HG03378 (cell line): Measurements from ENCODE around the gene SULT1A1.
"Not testable (repeated sequence)": the region's sequence is repeated elsewhere in the genome, so short reads cannot be mapped to it uniquely, and the experiment has no call there.

Experiments
- ATAC-seq: cut with Tn5 transposase; IDR thresholded peaks from one replicate; pipeline ENCODE4 v1.9.1; 2021; ENCODE audit warnings: mild to moderate bottlenecking, moderate library complexity; ENCODE audit not compliant: unreplicated experiment

SULT1A1 gene

DNA sequence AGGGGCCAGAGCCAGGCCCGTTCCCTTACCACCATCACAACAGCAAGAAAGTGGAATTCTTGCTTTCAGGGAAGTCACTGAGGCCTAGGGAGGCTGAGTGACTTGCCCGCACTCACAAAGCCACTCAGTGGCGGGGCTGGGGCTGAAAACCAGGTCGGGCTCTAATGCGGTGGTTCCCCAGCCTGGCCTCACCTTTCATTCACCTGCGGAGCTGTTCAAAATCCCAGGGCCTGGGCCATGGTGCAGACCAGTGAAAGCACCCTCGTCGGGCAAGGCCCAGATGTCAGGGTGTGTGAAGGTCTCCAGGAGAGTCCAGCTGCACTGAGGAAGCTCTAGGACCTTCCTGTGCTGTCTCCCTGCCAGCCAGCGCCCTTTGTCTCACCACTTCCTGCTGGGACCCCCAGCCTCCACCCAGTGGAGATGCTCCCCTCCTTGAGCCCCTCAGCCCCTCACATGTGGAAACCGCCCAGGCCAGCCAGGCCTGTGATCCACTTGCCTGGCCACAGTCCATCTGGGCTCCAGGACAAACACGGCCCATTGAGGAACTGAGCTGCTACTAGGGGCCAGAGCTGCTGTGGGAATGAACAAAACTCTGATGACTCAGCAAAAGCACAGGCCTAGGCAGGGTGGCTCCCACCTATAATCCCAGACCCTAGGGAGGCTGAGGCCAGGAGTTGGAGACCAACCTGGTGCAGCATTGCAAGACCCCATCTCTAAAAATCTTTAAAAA lies 812 bp downstream of the SULT1A1 start:
- not testable (repeated sequence) for ATAC-seq

DNA sequence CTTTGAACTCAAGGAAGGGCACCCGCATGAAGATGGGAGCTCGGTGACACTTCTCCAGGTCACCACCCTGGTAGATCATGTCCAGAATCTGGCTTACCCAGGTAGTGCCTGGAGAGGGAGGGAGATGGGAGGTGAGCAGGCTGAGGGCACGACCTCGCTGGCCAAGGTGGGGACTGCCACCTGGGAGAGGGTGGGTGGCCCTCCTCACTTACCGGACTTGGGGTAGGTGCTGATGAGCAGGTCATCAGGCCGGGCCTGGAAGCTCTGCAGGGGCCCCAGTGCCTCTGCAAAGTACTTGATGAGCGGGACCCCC lies 1.4 kb downstream of the SULT1A1 start:
- not testable (repeated sequence) for ATAC-seq

DNA sequence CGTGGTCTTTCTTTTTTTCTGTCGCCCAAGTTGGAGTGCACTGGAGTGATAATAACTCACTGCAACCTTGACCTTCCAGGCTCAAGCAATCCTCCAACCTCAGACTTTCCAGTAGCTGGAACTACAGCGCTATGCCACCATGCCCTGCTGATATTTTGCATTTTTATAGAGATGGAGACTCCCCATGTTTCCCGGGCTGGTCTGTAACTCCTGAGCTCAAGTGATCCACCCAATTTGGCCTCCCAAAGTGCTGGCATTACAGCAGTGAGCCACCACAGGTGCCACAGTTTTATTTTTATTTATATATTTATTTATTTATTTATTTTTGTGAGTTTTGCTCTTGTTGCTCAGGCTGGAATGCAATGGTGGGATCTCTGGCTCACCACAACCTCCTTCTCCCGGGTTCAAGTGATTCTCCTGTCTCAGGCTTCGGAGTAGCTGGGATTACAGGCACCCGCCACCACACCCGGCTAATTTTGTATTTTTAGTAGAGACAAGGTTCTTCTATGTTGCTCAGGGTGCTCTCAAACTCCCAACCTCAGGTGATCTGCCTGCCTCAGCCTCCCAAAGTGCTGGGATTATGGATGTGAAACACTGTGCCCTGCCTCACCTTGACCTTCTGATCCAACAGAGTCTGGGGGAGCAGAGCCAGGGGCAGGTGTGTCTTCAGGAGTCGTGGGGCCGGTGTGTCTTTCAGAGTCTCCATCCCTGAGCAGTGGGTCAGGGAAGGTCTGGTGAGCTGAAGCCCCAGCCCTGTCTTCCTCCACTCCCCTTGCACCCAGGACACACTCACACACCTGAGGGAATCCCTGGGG lies 2.0 kb downstream of the SULT1A1 start:
- not testable (repeated sequence) for ATAC-seq

DNA sequence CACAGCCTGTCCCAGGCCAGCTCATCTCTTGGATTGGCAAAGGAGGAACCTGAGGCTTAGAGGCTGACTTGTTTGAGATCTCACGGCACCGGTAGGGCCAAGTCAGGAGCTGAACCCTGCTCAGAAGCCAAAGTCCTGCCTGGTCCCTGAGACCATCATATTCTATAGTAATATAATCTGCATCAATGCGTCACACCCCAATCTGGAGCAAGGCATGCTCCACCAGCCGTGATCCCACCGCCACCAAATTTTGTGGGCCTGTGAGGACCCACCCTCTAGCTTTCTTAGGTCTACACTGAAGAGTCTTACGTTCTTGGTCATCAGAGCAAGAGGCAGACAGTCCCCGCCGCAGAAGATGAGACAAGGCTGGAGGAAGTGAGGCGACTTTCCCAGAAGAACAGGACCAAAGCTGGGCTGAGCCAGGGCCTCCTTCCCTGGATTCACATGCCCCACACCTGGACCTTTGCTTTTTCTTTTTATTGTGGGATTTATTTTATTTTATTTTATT lies 2.7 kb downstream of the SULT1A1 start:
- ATAC-seq: no peak

DNA sequence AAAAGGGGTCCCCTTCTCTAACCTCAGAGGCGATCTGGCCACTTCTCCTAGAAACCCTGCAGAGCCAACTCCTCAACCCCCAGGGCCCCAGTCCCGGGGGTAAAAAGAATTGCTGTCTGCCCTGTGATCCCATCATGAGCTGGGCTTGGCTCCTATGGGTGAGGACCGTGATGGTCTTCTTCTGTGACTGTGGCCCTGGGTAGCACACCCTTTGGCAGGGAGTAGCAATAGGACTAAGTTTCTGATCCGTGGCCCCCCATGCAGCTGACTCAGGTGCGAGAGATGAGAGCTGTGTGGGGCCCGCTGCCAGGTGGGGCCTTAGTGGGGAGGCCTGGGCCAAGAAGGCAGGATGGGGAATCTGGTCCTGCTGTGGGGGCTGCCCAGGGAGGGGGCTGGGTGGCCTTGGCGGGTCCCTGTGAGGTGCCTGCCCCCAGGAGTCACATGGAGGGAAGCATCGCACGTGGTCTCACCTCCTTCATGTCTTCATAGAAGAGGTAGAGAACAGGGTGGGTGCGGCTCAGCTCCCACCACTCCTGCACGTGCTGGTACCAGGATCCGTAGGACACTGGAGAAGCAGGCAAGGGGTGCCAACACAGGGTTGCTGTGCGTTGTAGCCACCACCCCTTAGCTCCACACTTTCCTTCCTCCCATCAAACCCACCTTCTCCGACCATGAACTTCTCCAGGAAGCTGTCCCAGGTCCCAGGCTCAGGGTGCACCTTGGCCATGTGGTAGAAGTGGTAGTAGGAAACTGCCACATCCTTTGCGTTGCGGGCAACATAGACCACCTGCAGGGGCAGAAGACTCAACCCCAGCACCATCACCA lies 3.3 kb downstream of the SULT1A1 start:
- ATAC-seq: no peak

DNA sequence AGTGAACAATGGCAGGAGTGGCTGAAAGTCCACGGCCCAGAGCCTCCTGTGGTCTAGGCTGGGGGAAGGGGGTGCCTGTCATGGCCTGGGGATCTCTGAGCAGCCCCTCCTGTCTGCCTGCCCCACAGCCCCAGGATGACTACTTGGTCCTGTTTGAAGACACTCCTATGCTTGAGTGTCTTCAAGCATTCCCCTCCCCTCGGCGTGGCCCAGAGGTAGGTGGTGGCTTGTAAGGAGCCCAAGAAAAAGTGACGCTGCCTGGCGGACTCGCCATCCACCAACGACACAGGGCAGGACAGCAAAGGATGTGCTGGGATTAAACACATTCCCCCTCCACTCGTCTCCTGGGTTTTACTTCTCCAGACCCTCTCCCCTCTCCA lies 5.7 kb downstream of the SULT1A1 start:
- ATAC-seq: no peak

DNA sequence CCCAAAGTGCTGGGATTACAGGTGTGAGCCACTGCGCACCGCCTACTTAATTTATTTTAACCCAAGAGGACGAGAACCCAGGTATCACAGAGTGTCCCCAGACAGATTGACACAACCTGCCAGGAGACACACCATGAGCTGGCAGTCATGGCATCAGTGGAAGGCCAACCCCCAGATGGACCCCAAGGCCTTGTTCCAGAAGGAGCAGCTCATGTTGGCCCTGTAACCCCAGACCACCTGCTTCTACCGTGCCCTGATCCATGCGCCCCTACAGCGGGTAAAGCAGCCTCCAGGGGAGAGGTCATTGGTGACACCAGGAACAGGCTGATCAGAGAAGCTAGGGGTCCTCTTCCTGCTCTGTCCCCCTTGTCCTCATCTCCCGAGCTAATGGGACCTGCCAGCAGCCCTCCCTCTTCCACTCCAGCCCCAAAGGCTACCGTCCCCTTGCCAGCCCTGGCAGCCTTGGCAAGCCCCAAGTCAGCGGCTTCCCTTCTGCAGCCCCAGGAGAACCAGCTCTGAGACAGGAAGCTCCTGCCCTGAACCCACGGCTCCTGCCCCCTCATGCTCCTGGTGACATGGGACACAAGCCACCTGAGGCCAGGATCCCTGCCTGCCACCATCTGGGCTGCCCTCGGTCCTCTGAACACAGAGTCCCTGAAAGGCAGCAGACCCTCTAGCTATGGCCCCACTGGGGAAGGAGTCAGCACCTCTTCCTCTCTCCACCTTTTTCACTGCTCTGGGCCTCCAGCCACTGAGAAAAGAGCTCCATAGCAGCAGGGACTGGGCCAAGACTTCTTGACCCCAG lies 6.3 kb downstream of the SULT1A1 start:
- ATAC-seq: no peak

DNA sequence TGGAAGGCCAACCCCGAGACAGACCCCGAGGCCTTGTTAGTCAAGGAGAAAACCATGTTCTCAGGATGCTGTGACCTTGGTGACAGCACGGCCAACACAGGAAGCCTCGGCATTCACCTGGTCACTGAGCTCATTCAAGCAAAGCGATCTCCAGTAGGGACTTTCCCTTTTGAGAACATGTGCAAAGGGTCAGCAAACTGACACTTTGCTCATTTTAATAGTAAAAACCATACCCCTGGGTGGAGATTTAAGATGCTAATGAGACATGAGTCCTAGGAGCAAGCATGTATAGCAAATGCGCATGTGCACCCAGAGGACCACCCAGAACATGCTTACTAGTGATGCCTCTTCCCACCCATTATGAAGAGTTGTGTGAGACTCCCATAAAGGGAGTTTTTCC lies 7.3 kb downstream of the SULT1A1 start:
- no peak for ATAC-seq

DNA sequence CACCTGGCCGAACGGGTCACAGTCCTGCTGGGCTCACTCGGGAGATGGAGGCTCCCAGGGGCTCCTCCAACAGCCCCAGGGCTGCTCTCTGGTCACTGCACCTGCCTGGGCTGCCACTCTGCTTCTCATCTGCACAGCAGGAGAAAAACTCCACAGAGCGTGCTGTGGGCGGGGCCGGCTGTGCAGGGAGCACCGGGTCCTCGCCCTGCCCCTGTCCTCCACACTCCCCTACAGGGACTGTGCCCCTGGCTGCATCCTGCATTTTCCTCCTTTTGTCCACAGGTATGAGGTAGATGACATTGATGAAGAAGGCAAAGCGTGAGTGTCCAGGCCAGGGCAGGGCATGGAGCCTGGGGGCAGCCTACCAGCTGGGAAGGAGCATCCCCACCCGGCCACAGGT lies 7.8 kb downstream of the SULT1A1 start:
- not testable (repeated sequence) for ATAC-seq

DNA sequence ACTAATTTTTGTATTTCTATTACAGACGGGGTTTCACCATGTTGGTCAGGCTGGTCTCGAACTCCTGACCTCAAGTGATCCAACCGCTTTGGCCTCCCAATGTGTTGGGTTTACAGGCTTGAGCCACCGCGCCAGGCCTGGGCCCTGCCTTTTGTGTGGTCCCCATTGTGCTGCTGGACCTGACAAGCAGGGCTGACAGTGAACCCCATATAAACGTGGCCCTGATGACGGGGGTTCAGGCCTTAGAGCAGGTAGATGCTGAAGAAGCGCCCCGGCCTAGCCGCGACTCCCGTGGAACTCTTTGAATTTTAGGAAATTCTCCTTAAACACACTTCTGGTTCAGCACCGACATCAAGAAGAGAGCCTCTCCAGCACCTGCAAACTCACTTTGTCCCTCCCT lies 8.3 kb downstream of the SULT1A1 start:
- not testable (repeated sequence) for ATAC-seq

DNA sequence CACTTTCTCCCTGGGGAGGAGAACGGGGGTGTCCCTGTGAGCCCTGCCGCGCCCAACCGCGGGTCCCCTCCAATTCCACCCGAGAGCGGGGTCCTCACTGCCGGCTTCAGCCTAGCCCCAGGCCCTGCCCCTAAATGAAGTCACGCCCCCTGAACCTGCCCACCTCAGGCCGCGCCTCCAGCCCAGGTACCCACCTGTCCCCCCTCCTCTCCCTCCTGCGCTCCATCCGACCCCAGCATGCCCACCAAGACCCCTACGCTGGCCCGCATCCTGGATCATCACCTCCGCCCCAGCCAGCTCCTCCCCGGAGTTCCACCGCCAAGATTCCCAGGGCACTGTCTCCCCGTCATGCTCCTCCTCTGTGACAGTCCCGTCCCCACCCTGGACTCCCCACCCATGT lies 8.9 kb downstream of the SULT1A1 start:
- not testable (repeated sequence) for ATAC-seq

DNA sequence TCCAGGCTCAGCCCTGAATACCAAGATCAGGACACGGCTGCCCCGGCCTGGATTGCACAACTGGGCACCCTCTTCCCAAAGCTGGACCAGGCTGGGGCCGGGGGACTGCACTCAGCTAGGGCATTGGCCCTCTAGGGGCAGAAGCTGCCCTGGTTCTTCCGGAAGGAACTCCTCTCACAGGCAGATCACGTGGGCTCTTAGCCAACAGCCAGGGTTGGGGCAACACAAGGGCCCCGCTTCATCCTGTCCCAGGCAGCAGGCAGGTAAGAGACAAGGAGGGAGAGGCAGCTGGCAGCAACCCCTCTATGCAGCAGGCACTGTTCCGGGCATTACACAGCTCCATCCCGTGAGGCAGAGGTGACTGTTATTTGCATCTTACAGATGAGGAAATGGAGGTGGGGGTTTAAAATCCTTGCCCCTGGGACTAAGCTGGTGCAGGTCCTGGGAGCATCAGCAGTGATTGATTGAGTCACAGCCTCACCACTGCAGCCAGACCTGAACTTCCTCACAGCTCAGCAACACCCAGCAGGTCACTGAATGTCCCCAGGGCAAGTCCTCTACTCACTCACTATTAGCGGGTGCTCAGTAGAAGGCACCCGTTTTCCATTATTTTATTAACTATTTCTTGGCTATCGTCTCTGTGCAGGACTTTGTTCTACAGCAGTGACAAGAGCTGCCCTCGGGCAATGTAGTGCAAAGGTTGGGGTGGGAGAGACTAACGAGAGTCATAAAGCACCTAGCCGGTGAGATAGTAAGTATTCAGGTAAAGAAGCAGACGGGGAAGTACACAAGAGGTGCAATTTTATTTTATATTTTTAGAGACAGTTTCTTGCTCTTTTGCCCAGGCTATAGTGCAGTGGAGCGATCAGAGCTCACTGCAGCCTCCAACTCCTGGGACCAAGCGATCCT lies 10.2 kb downstream of the SULT1A1 start:
- peak; percentile 66 for ATAC-seq

DNA sequence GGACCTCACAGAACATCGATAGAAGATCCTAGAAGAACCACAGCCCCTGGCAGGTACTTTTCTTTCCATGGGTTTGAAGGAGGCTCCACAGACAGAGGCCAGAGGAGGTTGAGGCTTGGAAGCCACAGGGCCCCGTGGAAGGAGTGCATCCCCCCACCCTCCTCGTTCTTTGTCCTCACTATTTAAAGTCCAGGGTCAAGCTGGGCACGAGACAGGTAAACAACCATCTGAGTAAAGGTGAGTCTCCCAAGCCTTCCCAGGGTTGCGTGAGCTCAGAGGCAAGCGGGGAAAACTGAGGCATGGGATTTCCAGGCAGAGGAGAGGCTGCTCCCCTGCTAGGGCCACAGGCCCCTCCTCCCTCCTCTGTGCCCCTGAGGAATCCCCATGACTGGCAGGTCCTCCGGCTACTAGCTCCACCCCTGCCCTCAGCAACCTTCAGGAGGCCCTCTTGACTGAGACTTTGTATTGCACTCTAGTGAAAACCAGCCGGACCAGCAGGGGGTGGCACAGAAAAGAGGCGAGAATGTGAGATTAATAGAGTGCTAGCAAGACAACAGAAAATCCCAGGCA lies 12.1 kb downstream of the SULT1A1 start:
- ATAC-seq: no peak

DNA sequence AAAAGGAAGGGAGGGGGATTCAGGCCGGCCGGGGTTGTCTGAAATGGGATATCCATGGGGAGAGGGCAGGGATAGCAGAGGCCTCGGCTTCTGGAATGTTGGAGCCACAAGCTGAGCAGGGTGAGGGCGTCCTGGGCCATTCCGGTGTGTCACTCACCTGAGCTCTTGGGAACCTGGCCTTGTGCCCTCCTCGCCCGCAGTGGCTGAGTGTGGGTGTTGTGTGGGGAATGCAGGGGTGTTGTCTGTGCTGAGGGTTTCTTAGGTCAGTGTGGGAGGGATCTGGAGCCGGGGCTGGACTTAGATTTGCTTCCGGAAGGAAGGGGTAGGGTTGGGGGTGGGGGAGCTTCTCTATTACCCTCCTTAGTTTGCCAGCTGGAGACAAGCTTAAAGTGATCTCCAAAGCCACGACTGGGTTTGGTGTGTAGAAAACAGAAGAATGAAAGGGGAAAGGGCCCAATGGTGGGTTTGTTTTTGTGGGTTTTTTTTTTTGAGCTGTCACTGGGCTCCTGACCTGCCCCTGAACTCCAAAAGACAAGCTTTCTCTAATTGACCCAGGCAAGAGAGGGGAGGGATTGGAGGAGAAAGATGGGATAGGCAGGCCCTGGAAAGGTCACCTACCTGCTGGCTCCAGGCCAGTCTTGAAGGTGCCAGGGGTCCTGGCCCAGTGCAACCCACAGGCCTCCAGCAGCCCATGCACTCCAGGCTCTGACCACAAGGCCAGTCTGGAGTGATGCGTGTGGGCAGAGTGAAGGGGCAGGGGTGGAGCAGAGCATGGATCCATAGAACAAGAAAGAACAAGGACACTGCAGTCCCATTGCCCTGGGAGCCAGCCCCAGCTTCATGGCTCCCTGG lies 12.8 kb downstream of the SULT1A1 start, which contains the start of gene SULT1A2:
SULT1A2 (minus strand) TSS at position 211 of the 852 bp plus-strand sequence. CDS start 1,120 bp downstream, outside the sequence.
- no peak for ATAC-seq

DNA sequence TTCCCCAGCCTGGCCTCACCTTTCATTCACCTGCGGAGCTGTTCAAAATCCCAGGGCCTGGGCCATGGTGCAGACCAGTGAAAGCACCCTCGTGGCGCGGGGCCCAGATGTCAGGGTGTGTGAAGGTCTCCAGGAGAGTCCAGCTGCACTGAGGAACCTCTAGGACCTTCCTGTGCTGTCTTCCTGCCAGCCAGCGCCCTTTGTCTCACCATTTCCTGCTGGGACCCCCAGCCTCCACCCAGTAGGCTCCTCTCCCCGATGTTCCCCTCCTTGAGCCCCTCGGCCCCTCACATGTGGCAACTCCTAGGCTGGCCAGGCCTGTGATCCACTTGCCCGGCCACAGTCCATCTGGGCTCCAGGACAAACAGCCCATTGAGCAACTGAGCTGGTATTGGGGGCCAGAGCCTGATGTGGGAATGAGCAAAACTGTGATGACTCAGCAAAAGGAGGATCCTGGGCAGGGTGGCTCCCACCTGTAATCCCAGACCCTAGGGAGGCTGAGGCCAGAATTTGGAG lies 13.7 kb downstream of the SULT1A1 start:
- no peak for ATAC-seq

DNA sequence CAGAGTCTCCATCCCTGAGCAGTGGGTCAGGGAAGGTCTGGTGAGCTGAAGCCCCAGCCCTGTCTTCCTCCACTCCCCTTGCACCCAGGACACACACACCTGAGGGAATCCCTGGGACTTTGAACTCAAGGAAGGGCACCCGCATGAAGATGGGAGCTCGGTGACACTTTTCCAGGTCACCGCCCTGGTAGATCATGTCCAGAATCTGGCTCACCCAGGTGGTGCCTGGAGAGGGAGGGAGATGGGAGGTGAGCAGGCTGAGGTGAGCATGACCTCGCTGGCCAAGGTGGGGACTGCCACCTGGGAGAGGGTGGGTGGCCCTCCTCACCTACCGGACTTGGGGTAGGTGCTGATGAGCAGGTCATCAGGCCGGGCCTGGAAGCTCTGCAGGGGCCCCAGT lies 14.4 kb downstream of the SULT1A1 start:
- not testable (repeated sequence) for ATAC-seq

DNA sequence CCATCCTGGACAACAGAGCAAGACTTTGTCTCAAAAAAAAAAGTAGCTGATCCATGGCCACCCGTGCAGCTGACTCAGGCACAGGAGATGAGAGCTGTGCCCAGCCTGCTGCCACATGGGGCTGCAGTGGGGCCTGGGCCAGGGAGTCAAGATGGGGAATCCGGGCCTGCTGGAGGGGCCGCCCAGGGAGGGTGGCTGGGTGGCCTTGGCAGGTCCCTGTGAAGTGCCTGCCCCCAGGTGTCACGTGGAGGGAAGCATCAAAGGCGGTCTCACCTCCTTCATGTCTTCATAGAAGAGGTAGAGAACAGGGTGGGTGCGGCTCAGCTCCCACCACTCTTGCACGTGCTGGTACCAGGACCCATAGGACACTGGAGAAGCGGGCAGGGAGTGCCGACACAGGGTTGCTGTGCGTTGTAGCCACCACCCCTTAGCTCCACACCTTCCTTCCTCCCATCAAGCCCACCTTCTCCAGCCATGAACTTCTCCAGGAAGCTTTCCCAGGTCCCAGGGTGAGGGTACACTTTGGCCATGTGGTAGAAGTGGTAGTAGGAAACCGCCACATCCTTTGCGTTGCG lies 16.8 kb downstream of the SULT1A1 start:
- ATAC-seq: no peak

DNA sequence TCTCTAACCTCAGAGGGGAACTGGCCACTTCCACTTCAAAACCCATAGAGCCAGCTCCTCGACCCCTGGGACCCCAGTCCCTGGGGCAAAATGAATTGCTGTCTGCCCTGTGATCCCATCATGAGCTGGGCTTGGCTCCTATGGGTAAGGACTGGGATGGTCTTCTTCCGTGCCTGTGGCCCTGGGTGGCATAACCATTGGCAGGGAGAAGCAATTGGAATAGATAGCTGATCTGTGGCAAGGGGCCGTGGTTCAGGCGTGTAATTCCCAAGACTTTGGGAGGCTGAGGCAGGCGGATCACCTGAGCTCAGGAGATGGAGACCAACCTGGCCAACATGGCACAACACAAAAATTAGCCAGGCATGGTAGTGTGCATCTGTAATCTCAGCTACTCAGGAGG lies 17.3 kb downstream of the SULT1A1 start:
- no peak for ATAC-seq
